Measurements from ENCODE around the gene MUC16.

Gene MUC16

GRCh38 chr19:9009431-9009830 is 778 bp downstream of the MUC16 start:
- no peak for DNase-seq (ENCODE audit: low read depth, low spot score)

GRCh38 chr19:9008667-9009066 is 1.5 kb downstream of the MUC16 start:
- no peak for DNase-seq (ENCODE audit: low read depth, low spot score)

- DNase-seq (ENCODE audit: low read depth, low spot score), result no peak
These were observed 9.3 kb downstream of the MUC16 start for GRCh38 chr19:9000933-9001332.

GRCh38 chr19:8988204-8988603 is 22.0 kb downstream of the MUC16 start:
- no peak for DNase-seq (ENCODE audit: low read depth, low spot score)

- DNase-seq (ENCODE audit: low read depth, low spot score), result no peak
These were observed 23.9 kb downstream of the MUC16 start for GRCh38 chr19:8986296-8986695.

- no peak for DNase-seq (ENCODE audit: low read depth, low spot score)
These were observed 36.6 kb downstream of the MUC16 start for GRCh38 chr19:8973501-8974091.

- DNase-seq (ENCODE audit: low read depth, low spot score), result no peak
These were observed 44.3 kb downstream of the MUC16 start for GRCh38 chr19:8965887-8966286.
